ENCODE results near the gene ACVRL1. TPM values are rescaled to one million over a fixed set of nuclear protein-coding genes. Genes with fewer than 3 reads are reported as not detected.

The ACVRL1 gene
- total RNA-seq, 1 donor from 2014 or later: 223 TPM

GRCh38 chr12:51867796-51868428 lies 39.4 kb upstream of the ACVRL1 start:
- intact Hi-C loops (cut with DNase I): no loop called here
- Histone ChIP-seq H3K27ac (no peak overlapping the region), H3K4me1 (peaks cover 36% of the 10 kb centered on the region), H3K4me3 (no peak overlapping the region), H3K9me3 (no peaks in the 10 kb centered on the region), H3K36me3 (no peaks in the 10 kb centered on the region), H3K27me3 (peaks cover 53% of the 10 kb centered on the region)
- DNase-seq (peak; percentile 41), ATAC-seq (no peak)
- TF ChIP-seq, protein P1, sequence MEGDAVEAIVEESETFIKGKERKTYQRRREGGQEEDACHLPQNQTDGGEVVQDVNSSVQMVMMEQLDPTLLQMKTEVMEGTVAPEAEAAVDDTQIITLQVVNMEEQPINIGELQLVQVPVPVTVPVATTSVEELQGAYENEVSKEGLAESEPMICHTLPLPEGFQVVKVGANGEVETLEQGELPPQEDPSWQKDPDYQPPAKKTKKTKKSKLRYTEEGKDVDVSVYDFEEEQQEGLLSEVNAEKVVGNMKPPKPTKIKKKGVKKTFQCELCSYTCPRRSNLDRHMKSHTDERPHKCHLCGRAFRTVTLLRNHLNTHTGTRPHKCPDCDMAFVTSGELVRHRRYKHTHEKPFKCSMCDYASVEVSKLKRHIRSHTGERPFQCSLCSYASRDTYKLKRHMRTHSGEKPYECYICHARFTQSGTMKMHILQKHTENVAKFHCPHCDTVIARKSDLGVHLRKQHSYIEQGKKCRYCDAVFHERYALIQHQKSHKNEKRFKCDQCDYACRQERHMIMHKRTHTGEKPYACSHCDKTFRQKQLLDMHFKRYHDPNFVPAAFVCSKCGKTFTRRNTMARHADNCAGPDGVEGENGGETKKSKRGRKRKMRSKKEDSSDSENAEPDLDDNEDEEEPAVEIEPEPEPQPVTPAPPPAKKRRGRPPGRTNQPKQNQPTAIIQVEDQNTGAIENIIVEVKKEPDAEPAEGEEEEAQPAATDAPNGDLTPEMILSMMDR (IDR thresholded peaks at IDR 0.05): no peak

DNA sequence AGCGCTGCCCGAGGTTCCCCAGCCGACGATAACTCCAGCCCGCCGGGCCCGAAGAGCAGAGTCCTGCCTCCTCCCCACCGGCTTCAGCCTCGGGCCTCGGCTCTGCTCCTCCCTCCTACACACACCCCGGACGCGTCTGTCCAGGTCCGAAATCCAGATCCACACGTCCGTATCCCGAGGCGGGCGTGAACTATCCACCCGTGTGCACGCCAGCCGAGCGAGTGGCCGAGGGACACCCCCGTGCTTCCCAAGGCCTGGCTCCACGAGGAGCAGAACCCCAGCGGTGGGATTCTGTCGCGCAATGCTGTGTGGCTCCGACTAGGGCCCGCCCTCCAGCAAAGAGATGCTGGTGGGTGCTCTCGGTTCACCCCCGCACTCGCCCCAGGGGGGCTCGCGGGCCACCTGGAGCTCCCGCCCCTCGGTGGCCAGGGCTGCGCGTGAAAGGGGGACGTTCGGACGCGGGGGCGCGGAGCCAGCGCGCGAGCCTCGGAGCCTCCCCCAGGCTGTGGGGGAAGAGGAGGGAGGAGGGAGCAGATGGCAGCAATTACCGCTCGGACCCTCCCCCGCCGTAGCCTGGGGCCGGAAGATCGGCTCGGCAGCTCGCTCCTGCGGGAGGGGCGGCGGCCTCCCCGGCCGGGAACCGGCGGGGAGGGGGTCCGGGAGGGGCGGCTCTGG lies 38.3 kb upstream of the ACVRL1 start:
- Histone ChIP-seq H3K27ac (no peak overlapping the region), H3K27me3 (peaks cover 49% of the 10 kb centered on the region), H3K36me3 (no peaks in the 10 kb centered on the region), H3K9me3 (no peaks in the 10 kb centered on the region), H3K4me3 (peak overlapping the region; percentile 42), H3K4me1 (peaks cover 30% of the 10 kb centered on the region)
- ATAC-seq: peak; percentile 4
- intact Hi-C loops (cut with DNase I): no loop called here
- TF ChIP-seq, protein P1 (IDR thresholded peaks at IDR 0.05): no peak
- DNase-seq: peak; percentile 62

DNA sequence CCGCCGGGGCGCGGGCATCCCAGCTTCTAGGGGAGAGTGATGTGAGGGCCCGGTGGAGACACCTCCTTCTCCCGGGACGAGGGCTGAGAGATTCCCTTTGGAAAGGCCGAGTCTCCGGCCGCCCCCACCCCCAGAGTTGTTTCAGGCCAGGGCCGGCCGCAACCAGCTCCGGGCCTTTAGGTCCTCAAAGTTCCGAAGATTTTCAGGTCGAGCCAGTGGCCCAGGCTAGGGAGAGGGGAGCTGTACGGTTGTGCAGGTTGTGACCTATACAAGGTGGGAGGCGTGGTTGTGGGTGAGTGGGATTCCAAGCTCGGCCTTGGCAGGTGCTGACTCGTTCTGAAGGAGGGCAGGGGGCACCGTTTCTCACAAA lies 37.8 kb upstream of the ACVRL1 start:
- ATAC-seq (no peak), DNase-seq (peak; percentile 44)
- H3K4me1 ChIP-seq: peaks cover 25% of the 10 kb centered on the region
- H3K4me3 ChIP-seq: peak overlapping the region; percentile 42
- TF ChIP-seq, protein P1 (IDR thresholded peaks at IDR 0.05): no peak
- H3K36me3 ChIP-seq: no peaks in the 10 kb centered on the region
- peaks cover 45% of the 10 kb centered on the region for H3K27me3 ChIP-seq
- H3K27ac ChIP-seq: no peak overlapping the region
- no peaks in the 10 kb centered on the region for H3K9me3 ChIP-seq
- intact Hi-C loops (cut with DNase I): no loop called here

DNA sequence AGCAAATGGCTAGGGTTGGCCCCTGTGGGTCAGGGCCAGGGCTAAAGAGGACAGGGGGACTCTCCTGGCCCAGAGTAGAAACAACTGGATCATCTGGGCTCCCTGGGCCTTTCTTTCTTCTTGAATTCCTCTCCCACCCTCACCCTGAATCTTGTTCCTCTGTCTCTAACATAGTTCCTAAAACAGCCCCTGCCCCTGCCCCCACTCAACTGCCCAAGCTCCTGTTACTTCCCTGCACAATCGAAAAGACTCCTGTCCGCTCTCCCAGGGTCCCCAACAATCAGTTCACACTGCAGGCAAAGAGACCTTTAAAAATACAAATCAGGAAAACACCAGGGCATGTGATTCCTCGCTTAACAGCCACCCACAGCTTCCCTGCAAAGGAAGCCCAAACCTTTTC lies 37.4 kb upstream of the ACVRL1 start:
- H3K27ac ChIP-seq: no peak overlapping the region
- no peak overlapping the region for H3K4me3 ChIP-seq
- intact Hi-C loops (cut with DNase I): no loop called here
- no peak for ATAC-seq
- H3K9me3 ChIP-seq: no peaks in the 10 kb centered on the region
- peaks cover 23% of the 10 kb centered on the region for H3K4me1 ChIP-seq
- DNase-seq: peak; percentile 26
- H3K27me3 ChIP-seq: peaks cover 42% of the 10 kb centered on the region
- TF ChIP-seq, protein P1 (IDR thresholded peaks at IDR 0.05): no peak
- no peaks in the 10 kb centered on the region for H3K36me3 ChIP-seq

GRCh38 chr12:51870504-51870903 lies 36.8 kb upstream of the ACVRL1 start:
- Histone ChIP-seq H3K36me3 (no peaks in the 10 kb centered on the region), H3K4me1 (peaks cover 23% of the 10 kb centered on the region)

More at GRCh38 chr12:51870504-51870903, 36.8 kb upstream of the ACVRL1 start:
- no peak for ATAC-seq
- peaks cover 39% of the 10 kb centered on the region for H3K27me3 ChIP-seq
- H3K4me3 ChIP-seq: no peak overlapping the region
- intact Hi-C loops (cut with DNase I): no loop called here
- peak; percentile 2 for DNase-seq
- H3K9me3 ChIP-seq: no peaks in the 10 kb centered on the region
- no peak overlapping the region for H3K27ac ChIP-seq
- TF ChIP-seq, protein P1 (IDR thresholded peaks at IDR 0.05): no peak

Data from upper lobe of right lung (tissue), 1 donor.